GM12874 (cell line): ENCODE measurements around the gene MINDY4.

Experiments
- TF ChIP-seq, protein P1 (sequence below): IDR thresholded peaks from 2 replicates; pipeline ENCODE4 v1.5.1; 2011; ENCODE audit warnings: low read depth, mild to moderate bottlenecking, control low read depth, low read length, moderate library complexity; ENCODE audit not compliant: insufficient read depth

MINDY4 gene

DNA sequence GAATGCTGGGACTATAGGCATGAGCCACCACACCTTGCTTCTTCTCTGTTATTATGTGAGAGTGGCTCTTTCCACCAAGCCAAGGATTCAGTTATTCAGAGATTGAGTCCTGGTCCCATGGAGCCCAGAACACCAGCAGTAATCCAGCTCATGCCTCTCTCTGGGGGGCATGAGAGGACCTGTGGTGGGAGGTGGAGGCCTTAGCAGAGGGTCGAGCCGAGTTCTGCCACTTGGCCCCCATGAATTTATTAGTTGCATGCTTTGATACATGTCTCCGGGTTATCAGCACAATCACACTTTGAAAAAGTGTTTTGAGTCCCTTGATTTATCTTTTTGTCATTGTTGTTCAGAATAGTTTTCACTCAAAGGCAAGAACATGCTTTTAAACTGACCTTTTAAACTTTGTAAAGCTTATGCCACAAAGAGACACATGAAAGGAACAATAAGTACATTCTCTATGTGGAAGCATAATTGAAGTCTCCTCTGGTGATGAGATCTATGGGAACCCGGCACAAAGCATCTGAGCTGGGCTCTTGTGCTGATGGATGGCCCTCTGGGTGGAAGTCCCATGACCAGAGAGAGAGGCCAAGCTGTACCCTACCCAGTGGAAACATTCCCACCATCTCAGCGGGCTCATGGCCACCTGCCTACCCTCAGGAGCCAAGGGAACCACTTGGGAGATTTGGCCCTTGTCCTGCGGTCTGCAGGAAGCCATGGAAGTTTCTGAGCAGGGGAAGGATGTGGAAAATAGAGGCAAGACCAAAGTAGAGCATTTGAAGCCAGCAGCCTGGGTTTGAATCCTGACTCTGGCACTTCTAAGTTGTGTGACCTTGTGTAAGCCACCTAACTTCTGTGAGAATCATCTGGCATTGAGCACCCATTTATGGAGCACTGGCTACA is 53.9 kb downstream of the MINDY4 start:
- TF ChIP-seq, protein P1, sequence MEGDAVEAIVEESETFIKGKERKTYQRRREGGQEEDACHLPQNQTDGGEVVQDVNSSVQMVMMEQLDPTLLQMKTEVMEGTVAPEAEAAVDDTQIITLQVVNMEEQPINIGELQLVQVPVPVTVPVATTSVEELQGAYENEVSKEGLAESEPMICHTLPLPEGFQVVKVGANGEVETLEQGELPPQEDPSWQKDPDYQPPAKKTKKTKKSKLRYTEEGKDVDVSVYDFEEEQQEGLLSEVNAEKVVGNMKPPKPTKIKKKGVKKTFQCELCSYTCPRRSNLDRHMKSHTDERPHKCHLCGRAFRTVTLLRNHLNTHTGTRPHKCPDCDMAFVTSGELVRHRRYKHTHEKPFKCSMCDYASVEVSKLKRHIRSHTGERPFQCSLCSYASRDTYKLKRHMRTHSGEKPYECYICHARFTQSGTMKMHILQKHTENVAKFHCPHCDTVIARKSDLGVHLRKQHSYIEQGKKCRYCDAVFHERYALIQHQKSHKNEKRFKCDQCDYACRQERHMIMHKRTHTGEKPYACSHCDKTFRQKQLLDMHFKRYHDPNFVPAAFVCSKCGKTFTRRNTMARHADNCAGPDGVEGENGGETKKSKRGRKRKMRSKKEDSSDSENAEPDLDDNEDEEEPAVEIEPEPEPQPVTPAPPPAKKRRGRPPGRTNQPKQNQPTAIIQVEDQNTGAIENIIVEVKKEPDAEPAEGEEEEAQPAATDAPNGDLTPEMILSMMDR = no peak

- TF ChIP-seq, protein P1 = no peak
These were observed 55.0 kb downstream of the MINDY4 start for GRCh38 chr7:30826181-30826580.

DNA sequence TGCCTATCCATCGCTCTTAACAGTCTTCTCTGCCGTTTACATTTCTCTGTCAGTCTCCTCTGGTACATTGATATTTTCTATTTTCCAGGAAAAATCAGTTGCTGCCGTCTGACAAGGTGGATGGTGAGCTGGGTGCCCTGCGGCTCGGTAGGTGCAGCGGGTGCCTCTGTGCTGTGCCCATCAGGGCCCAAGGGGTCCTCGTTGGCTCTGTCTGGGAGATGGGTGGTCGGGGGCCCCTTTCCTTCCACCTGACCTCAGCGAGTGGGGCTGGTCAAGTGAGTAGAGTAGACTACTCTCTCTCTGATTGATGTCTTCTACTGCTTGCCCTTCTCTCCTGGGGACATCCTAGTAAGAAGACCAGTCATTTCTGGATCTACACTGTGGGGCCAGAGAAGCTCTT is 57.4 kb downstream of the MINDY4 start:
- TF ChIP-seq, protein P1 = no peak

- TF ChIP-seq, protein P1 = no peak
These were observed 58.3 kb downstream of the MINDY4 start for GRCh38 chr7:30829471-30829870.

GRCh38 chr7:30831227-30831626 is 60.0 kb downstream of the MINDY4 start:
- TF ChIP-seq, protein P1 = no peak

GRCh38 chr7:30831936-30832335 is 60.7 kb downstream of the MINDY4 start:
- TF ChIP-seq, protein P1 = no peak

DNA sequence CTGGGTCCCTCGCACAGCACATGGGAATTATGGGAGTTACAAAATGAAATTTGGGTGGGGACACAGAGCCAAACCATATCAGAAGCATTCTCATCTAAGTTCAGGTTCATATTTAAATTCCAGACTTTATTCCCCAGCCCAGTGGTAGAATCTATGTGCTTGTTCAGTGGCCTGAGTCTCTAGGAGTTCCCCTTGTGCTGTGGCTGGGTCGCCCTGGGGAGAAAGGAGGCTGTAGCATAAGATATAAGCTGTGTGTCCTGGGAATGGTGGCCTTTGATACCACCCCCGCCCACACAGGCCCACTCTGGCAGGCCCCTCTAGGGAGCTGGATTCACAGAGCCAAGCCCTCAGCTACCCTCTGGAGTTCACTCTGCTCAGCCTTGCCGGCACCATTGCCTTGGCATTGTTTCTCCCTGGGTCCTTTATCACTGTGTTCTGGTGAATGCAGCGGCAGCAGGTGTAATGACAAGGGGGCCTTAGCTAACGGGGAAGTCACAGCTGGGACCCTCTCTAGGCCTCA is 64.2 kb downstream of the MINDY4 start:
- TF ChIP-seq, protein P1 = no peak
